HG02943 (cell line): Measurements from ENCODE around the gene KIF3B.

Experiments used
- ATAC-seq: cut with Tn5 transposase; IDR thresholded peaks from one replicate; pipeline ENCODE4 v1.9.1; 2021; ENCODE audit warnings: mild to moderate bottlenecking, low read depth, moderate library complexity; ENCODE audit not compliant: unreplicated experiment

The KIF3B gene

DNA sequence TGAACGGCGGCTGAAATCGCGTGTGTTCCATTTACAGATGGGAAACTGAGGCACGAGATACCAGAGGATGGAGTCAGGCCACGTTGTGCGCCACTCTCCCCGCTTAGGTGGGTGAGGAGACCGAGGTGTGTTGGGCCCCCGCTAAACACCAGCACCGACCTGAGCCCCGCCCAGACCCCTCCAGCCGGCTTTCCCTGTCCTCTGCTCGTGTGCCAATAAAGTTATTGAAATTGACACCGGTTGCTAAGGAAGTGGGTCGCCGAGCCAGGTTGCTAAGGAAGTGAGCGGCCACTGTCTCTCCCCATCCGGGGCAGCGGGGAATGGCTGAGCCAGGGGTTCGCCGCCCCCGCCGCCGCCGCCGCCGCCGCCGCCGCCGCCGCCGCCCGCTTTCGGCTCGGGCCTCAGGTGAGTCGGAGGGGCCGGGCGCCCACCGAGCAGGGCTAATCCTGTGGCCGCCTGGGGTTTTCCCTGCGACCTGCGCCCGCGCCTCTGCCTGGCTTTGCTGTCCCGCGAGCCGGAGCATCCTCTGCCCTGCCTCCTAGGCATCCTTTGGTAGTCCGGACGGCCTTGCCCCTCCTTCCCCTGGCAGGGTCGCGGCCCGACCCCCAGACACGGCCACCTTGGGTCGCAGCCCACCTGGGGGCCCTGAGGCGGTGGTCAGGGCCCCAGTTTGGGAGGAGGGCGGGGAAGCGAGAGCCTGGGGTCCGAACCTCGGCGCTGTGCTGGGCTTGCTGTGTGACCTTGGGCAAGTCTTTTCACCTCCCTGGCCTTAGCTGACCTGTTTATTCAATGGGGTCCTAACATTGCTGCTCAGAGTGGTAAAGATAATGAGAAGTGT is at the start of gene KIF3B:
Gene KIF3B, plus strand, starts transcription at position 291 of the 838 bp plus-strand sequence. CDS start 32,127 bp downstream, outside the sequence.
- ATAC-seq, result peak; percentile 71

- no peak for ATAC-seq
These were observed 49.4 kb upstream of the KIF3B start for GRCh38 chr20:32227744-32228688.

- no peak for ATAC-seq
These were observed 48.2 kb upstream of the KIF3B start for GRCh38 chr20:32229251-32229747.

DNA sequence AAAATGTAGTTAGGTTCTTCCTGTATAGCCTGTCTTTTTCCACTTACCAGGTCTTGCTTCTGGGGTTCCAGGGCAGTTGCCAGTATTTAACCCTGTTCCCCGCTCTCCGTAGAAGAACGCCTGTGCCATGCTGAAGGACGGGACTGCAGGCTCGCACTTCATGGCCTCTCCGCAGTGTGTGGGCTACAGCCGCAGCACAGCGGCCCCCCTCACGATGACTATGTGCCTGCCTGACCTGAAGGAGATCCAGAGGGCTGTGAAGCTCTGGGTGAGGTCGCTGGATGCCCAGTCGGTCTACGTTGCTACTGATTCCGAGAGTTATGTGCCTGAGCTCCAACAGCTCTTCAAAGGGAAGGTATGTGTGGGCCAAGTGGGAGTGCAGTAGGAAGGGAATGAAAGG is 46.7 kb upstream of the KIF3B start:
- no peak for ATAC-seq

DNA sequence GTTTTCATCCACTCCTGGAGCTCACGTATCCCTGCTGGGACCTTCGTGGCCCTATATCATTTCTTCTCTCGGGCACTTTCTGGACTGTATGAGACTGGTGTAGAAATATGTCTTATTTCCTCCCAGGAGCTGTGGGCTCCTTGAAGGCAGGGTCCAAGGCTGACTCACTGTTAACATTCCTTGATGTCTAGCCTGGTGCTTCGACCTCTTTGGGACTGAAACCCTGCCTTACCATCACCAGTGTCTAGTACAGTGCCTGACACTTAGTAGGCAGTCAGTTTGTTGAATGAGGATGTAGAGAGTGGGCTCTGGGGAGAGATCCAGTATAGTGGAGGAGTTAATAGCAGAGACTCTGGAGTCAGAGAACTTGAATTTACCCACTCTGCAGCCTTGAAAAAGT is 46.2 kb upstream of the KIF3B start:
- ATAC-seq, result no peak

DNA sequence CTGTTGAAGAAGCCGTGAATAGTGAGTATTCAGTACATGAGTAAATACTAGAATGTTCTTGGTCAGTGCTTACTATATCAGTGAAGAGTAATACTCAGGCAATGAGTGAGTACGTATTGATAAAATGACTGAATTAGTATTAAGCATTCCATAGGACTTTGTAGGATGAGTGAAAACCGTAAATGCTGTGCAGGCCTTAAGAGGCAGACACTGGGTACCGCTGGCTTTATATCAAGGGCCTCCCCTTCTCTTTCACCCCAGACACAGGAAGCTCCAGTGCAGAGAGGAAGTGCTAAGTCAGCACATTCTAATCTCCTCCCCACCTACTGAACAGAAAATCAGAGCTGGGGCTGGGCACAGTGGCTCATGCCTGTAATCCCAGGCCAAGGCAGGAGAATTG is 45.6 kb upstream of the KIF3B start:
- ATAC-seq, result no peak

DNA sequence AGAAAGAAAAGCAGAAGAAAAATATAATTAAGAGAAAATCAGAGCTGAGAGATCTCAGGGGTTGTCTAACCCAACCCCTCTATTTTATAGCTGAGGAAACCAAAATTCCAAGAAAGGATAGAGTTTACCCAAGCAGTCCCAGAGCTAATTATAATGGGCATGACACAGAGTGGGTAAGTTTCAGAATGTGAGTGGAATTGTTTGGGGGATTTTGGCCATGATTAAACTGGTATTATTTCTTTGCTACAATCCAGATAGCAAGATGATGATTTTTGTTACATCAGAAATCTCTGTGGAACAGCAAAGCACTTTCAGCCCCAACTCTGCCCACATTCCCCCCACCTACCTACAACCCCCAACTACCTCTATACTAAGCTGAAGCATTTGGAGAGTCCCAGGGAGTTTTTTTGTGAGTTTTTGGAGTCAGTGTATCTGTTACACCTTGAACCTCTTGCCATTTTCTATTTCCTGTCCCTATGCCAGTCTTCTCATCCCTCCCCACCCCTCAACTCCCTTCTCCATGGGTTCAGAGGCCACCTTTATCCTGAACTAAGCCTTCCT is 45.0 kb upstream of the KIF3B start:
- ATAC-seq, result no peak

GRCh38 chr20:32233286-32233685 is 44.2 kb upstream of the KIF3B start:
- ATAC-seq, result no peak

- no peak for ATAC-seq
These were observed 43.2 kb upstream of the KIF3B start for GRCh38 chr20:32234135-32234808.

DNA sequence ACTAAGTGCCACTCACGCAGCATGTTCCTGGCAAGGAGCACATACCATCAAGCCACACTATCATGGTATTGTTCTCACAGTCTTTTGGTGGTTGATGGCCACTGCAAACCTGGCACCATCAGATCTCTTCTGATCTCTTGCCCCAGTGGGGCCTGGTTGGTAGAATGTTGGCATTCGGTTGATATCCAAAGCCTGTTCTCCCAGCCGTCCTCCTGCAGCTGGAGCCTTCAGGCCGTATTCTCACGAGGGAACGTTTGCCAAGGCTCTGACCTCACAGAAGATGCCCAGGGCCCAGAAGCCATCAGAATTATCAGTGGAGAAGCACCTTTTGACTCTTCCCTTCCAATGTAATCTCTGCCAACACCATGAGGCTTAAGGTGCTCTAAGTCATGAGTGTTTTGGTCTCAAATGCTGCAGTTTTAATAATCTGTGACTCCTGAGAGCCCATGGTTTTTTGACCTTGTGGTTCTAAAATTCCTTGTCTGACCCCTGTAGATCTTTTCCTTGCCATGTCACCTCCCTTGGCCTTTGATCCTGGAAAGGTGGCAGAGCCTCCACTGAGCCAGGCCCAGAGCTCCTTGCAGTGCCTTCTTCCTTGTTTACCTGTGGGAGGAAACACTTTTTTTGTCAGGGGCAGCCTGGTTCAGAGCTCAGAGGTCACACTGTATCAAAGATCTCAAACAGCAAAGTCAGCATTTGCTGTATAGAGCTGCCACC is 42.0 kb upstream of the KIF3B start:
- ATAC-seq, result no peak

GRCh38 chr20:32236048-32236533 is 41.4 kb upstream of the KIF3B start:
- ATAC-seq, result no peak

DNA sequence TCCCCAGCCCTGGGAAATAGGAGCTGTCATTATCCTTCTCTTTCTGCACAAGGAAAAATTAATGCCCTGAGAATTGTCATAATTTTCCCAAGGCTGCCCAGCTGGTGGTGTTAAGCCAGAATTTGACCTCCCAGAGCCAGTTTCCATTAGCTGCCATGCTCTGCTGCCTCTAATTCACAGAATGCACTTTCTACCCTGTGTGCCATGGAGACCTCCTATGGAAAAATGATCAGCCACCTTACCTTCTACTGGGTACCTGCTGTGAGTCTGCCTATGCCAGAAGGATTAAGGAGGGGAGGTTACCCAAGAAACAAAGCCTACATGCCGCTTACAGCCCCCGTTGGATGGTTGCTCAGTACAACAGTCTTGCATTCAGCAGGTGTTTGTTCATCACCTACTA is 40.6 kb upstream of the KIF3B start:
- no peak for ATAC-seq

GRCh38 chr20:32237419-32237818 is 40.0 kb upstream of the KIF3B start:
- no peak for ATAC-seq

DNA sequence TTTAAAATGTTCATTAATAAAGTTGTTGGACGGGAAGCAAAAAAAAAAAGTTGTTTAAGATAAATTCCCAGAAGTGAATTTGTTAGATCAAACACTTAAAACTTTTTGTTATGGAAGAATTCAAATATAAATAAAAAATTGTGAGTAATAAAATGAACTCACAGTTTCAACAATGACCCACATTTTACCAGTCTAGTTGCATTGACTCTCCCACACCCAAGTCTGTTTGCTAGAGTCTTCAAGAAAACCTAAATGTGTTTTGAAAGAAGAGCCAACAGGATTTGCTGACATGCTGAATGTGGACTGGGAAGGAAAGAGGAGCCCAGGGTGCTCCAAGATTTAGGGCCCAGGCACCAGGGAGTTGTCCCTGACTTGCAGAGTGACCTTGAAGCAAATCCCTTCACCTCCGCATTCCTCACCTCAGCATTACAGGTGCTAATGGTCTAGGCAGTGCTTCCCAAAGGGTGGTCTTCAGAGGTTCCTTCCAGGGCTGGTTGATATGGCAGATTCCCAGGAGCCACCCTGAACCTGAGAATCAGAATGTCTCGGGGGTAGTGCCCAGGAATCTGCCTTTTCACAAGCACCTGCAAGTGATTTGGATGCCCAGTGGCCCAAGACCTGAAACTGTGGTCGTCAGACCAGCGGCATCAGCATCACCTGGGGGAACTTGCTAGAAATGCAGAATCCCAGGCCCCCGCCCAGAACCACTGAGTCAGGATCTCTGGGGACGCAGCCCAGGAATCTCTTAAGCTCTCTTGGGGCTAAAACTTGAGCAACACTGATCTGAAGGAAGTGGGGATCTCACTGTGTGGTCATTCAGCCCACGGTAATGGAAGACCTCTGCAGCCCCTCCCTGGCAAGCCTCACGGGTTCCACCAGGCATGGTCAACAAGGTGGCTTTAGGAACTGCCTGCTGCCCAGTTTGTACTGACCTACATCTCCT is 38.7 kb upstream of the KIF3B start:
- ATAC-seq, result no peak

DNA sequence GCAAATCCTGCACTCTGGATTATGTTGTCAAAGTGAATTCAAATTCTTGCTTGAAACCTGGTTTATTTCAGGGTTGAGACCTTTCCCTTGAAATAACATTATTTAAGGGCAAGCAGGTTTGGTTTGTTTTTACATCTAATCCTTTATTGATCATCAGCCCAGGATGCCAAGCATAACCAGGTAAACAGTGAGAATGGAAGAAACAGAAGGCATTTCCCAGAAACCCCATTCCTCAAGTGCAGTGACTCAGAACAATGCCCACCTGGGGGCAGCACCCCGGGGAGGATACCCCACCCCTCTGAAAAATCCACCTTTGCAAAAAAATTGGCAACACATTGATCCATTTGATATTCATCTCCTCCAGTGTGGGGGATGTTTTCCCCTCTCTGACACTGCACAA is 37.2 kb upstream of the KIF3B start:
- ATAC-seq, result no peak

- ATAC-seq, result no peak
These were observed 35.6 kb upstream of the KIF3B start for GRCh38 chr20:32241807-32242206.

GRCh38 chr20:32244150-32244823 is 33.2 kb upstream of the KIF3B start:
- no peak for ATAC-seq

GRCh38 chr20:32244959-32245358 is 32.5 kb upstream of the KIF3B start:
- ATAC-seq, result no peak
